Mucosa of rectum (tissue), 2 donors: Measurements from ENCODE around the gene ASB2.

Experiments
- H3K27ac ChIP-seq, 2 donors: one replicate each; pipeline ENCODE4 v1.7.0; 2013; ENCODE audit warnings: inconsistent platforms in 2 of 2, low read depth in 2 of 2, low read length in 2 of 2
- H3K27me3 ChIP-seq, 2 donors: one replicate each; pipeline ENCODE4 v1.7.0; 2013; ENCODE audit warnings: low read length in 2 of 2; ENCODE audit not compliant: control insufficient read depth in 2 of 2, insufficient read depth in 2 of 2
- H3K36me3 ChIP-seq, 2 donors: one replicate each; pipeline ENCODE4 v1.7.0; 2013; ENCODE audit warnings: low read length in 2 of 2; ENCODE audit not compliant: control insufficient read depth in 2 of 2, insufficient read depth in 2 of 2
- H3K4me1 ChIP-seq, 2 donors: one replicate each; pipeline ENCODE4 v1.7.0; 2013; ENCODE audit warnings: low read length in 2 of 2, mild to moderate bottlenecking in 1 of 2; ENCODE audit not compliant: control insufficient read depth in 2 of 2, insufficient read depth in 2 of 2
- H3K4me3 ChIP-seq, 2 donors: one replicate each; pipeline ENCODE4 v1.7.0; 2013; ENCODE audit warnings: low read length in 2 of 2
- H3K9ac ChIP-seq, 2 donors: one replicate each; pipeline ENCODE4 v1.7.0; 2013; ENCODE audit warnings: low read length in 2 of 2, low read depth in 1 of 2, mild to moderate bottlenecking in 1 of 2
- H3K9me3 ChIP-seq, 2 donors: one replicate each; pipeline ENCODE4 v1.7.0; 2013; ENCODE audit warnings: low read length in 2 of 2; ENCODE audit not compliant: control insufficient read depth in 2 of 2
- donor health status: healthy.
- donor health status: Normal muscosa, but diverticular disease.

The ASB2 gene

DNA sequence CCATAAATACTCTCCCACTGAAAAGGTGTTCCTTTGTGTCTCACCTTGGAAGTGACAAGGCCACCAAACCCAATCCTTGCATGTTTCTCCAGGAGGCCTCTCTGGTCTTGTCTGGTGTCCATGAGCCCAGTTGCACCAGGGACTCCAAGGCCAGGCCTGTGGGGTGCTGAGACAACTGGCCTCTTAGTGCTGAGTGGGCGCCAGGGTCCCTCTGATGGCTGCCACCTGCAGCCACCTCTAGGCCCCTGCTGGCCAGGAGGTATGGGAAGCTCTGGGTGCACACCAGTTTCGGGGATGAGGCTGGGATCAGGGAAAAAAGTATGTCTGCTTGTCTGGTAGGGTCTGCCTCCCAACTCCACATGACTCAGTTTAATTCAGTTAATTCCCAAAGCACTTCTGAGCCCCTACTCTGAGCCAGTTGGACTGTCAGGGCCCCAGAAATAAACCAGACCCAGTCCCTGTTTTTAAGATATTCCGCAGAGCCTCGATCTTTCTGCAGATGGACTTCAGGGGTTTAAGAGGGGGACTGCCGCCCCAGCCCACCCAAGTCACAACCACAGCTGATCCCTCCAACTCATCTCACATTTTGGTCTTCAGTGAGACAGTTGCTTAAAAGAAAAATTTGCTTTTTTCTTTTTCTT, 64.3 kb downstream of the ASB2 start:
- Histone ChIP-seq H3K9me3 (peaks cover 0 to 4% of the 10 kb centered on the region in 2 donors), H3K9ac (no peak overlapping the region), H3K27me3 (no peaks in the 10 kb centered on the region), H3K4me1 (no peaks in the 10 kb centered on the region), H3K4me3 (no peak overlapping the region), H3K27ac (no peak overlapping the region), H3K36me3 (no peaks in the 10 kb centered on the region)

DNA sequence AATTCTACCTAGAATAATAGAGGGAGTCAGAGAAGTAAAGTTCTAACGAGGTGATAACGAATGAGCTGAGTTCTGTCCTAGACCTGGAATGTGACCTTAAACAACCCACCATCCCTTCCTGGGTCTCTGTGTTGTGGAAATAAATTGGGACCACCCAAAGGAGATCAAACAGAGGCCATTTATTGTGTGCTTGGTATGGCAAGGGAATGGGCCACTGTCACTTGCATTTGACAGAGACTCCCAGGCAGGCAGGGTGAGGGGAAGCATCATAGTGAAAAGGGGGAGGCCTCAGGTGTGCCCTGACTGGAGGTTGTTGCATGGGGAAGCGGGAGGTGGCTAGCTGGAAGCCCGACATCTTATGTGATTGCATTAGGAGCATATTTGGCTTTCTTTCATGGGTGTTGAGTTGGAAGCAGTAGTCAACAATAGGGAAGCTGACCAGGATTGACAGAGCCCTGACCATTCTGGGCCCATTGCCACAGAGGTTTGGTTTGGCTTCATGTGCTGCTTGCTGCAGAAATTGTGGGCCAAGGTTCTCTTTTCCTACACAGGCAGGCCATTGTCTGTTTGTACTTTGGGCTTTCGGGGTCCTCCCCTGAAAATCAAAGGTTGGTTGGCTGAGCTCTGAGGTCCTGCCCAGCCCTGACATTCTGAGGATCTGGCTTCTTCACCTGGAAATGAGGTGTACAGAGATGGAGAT, 66.8 kb downstream of the ASB2 start:
- Histone ChIP-seq H3K4me1 (no peaks in the 10 kb centered on the region), H3K36me3 (no peaks in the 10 kb centered on the region), H3K4me3 (no peak overlapping the region), H3K27ac (no peak overlapping the region), H3K27me3 (no peaks in the 10 kb centered on the region), H3K9me3 (peaks cover 0 to under 1% of the 10 kb centered on the region in 2 donors), H3K9ac (no peak overlapping the region)

DNA sequence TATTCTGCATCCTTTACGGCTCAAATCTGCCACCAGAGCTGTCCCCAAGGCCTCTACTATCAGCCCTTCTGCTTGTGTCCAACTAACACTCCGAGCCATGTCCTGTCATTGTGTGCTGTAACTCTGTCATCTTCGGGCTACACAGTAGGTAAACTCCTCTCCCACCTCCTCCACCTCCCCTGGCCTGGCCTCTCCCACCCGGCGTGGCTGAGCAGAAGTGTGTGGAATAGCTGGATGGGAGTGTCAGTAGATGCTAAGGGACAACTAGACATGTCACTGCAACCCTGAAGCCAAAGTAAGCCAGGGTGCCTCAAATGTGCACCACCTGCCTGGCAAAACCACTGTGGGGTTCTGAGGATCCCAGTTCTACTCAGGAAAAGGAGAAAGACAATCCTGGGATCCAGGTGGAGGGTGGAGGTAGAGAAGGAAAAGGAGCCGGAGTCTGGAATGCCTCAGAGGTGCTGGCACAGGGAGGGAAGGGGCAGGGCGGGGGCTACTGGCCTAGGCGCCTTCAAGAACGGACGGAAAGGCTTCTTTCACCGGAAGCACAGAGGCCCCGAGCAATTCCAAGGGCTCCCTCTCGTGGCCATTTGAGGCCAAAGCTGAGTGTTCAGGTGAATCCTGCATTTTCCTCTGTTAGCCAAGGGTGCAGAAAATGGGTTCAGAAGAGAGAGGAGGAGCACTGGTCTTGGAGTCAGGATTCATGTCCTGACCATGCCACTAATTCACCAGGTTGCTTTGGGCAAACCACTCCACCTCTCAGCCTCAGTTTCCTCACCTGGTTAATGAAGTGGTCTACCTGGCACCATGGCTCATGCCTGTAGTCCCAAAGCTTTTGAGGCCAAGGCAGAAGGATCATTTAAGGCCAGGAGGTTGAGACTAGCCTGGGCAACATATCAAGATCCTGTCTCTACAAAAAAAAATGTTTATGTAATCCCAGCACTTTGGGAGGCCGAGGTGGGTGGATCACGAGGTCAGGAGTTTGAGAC, 69.7 kb downstream of the ASB2 start:
- Histone ChIP-seq H3K4me3 (no peak overlapping the region), H3K9me3 (no peaks in the 10 kb centered on the region), H3K4me1 (no peaks in the 10 kb centered on the region), H3K36me3 (no peaks in the 10 kb centered on the region), H3K9ac (no peak overlapping the region), H3K27me3 (peaks cover 0 to 3% of the 10 kb centered on the region in 2 donors), H3K27ac (no peak overlapping the region)

DNA sequence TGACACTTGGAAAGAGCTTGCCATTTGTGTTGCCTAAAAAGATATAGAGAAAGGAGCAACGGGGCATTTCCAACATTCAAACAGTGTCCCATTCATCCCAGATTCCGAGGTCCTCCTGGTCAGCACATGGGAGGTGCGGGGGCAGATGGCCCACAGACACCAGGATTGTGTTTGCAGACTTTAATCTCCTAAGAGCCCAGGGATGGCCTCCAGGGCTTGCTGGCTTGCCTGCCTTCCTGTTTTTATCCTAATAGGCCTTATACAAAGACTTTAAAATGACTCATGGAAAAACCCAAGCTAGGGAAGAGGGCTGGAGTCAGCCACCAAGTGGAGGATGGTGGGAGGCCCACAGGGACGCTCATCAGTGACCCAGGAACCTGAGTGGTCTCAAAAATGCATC, 70.7 kb downstream of the ASB2 start:
- Histone ChIP-seq H3K4me1 (no peaks in the 10 kb centered on the region), H3K27ac (no peak overlapping the region), H3K27me3 (peaks cover 0 to 3% of the 10 kb centered on the region in 2 donors), H3K9ac (no peak overlapping the region), H3K36me3 (no peaks in the 10 kb centered on the region), H3K9me3 (no peaks in the 10 kb centered on the region), H3K4me3 (no peak overlapping the region)

DNA sequence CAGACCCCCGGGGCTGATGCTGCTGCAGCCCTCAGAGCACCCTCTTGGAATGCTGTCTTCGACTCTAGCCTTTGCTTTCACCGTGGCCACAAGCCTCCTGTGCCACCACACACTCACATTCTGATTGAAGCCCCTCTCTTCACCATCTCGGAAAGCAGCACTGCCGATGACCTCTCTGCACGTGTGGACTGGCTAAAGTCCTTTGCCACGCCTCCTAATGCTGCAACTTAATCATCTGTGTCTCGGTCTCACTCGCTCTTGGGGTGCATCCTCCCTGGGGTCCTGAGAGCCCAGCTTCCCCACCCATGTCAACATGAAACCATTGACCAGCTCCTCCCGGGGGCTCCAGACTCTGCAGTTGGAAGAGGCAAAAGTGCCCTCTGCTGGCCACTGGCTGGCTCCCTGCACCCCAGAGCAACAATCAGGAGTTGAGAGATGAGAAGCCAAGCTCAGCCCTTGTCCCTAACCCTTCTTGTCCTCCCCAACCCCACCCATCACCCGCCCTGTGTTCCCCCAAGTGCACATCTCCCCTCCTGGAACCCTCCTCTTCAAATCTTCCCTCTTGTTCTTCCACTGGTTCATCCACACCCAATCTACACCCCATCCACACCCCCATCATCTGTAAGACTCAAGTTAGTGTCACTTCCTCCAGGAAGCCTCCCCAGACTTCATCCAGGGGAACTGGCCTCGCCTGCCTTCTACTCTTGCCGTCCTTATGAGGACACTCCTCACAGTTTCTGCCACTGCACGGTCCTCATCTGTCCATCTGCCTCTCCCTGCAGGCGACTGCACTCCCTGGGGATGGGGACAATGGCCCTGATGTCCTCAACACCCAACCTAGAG, 72.8 kb downstream of the ASB2 start:
- no peaks in the 10 kb centered on the region for H3K4me1 ChIP-seq
- H3K36me3 ChIP-seq: no peaks in the 10 kb centered on the region
- peaks cover 0 to 3% of the 10 kb centered on the region in 2 donors for H3K27me3 ChIP-seq
- H3K27ac ChIP-seq: no peak overlapping the region
- no peaks in the 10 kb centered on the region for H3K9me3 ChIP-seq
- H3K4me3 ChIP-seq: no peak overlapping the region
- no peak overlapping the region for H3K9ac ChIP-seq

DNA sequence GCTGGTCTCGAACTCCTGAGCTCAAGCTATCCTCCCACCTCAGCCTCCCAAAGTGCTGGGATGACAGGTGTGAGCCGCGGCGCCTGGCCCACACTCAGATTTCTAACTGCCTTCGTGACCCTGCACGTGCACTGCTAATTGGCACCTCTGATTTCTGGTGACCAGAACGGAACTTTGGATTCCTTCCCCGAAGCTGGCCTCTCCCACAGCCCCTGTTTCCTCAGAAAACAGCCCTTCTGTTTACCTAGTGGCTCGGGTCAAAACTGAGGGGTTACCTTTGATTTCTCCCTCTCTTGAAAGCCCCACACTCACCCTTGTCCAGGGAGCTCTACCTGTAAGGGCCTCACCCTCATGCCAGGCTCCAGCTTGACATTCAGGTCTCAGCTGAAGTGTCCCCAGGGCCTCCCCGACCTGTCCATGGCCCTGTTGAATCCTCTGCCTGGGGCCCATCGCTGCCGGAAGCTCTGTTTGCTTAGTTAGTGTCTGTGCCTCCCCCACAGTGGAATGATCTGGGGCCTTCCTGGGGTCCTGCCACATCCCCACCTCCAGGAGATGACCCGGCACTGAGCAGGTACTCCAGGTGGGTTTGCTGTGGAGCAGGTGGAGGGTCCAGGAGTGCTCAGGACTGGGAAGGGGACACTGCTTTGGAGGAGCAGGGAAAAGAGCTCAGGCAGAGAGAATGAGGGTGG, 73.6 kb downstream of the ASB2 start:
- no peaks in the 10 kb centered on the region for H3K36me3 ChIP-seq
- no peaks in the 10 kb centered on the region for H3K4me1 ChIP-seq
- no peak overlapping the region for H3K27ac ChIP-seq
- no peak overlapping the region for H3K4me3 ChIP-seq
- H3K9ac ChIP-seq: no peak overlapping the region
- H3K9me3 ChIP-seq: no peaks in the 10 kb centered on the region
- peaks cover 0 to 3% of the 10 kb centered on the region in 2 donors for H3K27me3 ChIP-seq

DNA sequence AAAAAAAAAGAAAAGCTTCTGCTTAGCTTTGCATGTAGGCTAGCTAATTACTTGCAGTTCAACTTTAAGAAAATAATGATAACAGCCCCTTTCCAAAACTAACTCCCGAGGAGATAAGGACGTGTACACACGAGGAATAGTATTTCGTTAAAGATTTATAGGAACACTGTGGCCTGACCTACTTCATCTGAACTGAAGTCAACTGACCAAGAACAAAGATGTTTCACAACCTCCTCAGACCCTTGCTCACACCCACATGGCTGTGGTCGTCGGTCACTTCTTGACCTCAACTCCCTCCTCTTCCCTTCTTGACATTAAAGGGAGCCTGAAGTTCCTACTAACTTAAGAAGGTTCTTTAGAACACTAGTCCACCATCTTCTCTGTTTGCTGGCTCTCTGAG, 74.6 kb downstream of the ASB2 start:
- Histone ChIP-seq H3K4me1 (no peaks in the 10 kb centered on the region), H3K4me3 (no peak overlapping the region), H3K27me3 (peaks cover 0 to 3% of the 10 kb centered on the region in 2 donors), H3K9ac (no peak overlapping the region), H3K36me3 (no peaks in the 10 kb centered on the region), H3K27ac (no peak overlapping the region), H3K9me3 (no peaks in the 10 kb centered on the region)

DNA sequence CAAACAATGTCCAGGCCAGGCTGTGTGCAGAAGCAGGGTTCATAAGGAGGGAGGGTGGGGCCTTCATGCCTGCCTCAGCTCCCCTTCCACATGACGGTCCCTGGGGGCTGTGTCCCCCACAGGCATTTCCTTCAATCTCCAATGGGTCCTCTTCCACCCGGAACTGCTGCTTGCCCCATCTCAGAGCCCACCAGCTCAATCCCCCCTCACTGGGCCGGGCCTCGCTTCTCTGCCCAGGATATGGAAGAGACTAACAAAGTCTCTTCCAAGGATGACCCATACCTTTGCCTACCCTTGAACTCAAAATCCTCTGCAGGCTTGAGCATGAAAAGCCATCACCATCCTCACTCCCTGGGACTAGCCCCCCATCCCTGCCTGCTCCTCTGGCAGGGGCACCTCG, 77.6 kb downstream of the ASB2 start:
- no peaks in the 10 kb centered on the region for H3K36me3 ChIP-seq
- H3K27ac ChIP-seq: no peak overlapping the region
- H3K9me3 ChIP-seq: no peaks in the 10 kb centered on the region
- no peak overlapping the region for H3K4me3 ChIP-seq
- no peaks in the 10 kb centered on the region for H3K4me1 ChIP-seq
- no peak overlapping the region for H3K9ac ChIP-seq
- no peaks in the 10 kb centered on the region for H3K27me3 ChIP-seq

DNA sequence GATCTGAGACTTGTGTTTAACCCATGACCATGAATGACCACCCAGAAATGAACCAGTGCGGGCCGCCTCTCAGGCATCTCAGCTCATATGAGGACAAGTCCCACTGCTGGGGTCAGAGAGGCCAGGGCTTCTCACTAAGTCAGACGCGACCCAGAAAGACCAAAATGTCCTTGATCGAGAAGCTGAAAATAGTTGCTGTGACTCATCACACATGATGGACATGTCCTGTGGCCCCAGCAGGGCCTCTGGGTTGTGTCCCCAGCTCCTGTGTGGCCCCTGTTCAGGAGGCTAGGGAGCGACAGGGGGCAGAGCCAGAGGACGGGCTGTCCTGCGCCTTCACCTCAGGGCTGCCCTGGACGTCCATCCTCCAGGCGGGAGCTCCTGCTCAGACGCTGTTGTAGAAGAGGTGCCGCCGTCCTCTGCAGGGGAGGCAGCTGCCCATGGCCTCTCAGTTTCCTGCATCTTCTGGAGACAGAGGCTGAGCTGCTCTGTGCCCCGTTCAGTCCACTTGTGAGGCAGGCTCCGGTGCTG, 78.2 kb downstream of the ASB2 start:
- Histone ChIP-seq H3K4me3 (no peak overlapping the region), H3K36me3 (no peaks in the 10 kb centered on the region), H3K27me3 (no peaks in the 10 kb centered on the region), H3K27ac (no peak overlapping the region), H3K9me3 (no peaks in the 10 kb centered on the region), H3K4me1 (no peaks in the 10 kb centered on the region), H3K9ac (no peak overlapping the region)
